Nephron progenitor cell (in vitro differentiated cells): ENCODE measurements around the gene PDIA4.

Experiments
- DNase-seq: peaks from one replicate; pipeline ENCODE4 v3.0.0; 2021
- H3K27ac Mint-ChIP-seq: 2 replicates; pipeline ENCODE4 v1.8.0; 2021; ENCODE audit warnings: mild to moderate bottlenecking, moderate library complexity, mixed read lengths
- H3K27me3 Mint-ChIP-seq: 2 replicates; pipeline ENCODE4 v1.8.0; 2021; ENCODE audit warnings: mild to moderate bottlenecking, low read depth, mixed read lengths; ENCODE audit not compliant: poor library complexity
- H3K36me3 Mint-ChIP-seq: 2 replicates; pipeline ENCODE4 v1.8.0; 2021; ENCODE audit warnings: low read depth, mixed read lengths
- H3K4me1 Mint-ChIP-seq: 2 replicates; pipeline ENCODE4 v1.8.0; 2021; ENCODE audit warnings: mixed read lengths
- H3K4me3 Mint-ChIP-seq: 2 replicates; pipeline ENCODE4 v1.8.0; 2021; ENCODE audit warnings: mild to moderate bottlenecking, moderate library complexity, mixed read lengths
- H3K9me3 Mint-ChIP-seq: 2 replicates; pipeline ENCODE4 v1.8.0; 2021; ENCODE audit warnings: mild to moderate bottlenecking, moderate library complexity, mixed read lengths
- TF ChIP-seq, protein P1 (sequence below): fragments of 200-600 bp; sonication (generic); IDR thresholded peaks from 2 replicates; pipeline ENCODE4 v1.5.0; 2021; ENCODE audit warnings: antibody characterized with exemption

Gene PDIA4

DNA sequence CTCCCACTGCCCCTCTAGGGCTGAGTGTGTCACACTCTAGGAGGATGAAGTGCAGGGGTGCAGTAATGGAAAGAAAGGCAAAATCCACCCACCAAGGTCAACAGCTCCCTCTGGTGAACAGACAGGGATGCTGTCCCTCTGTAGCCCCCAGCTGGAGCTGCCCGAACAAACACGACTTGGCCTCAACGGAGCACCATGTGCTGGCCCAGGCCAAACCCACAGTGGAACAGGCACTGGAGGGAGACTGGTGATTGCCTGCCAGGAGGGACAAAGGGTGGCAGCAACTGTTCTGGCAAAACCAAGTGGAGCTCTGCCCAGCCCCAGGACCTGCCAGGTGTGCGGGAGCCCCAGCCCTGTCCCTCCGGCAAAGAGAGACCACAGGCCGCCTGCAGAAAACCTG is 20.7 kb downstream of the PDIA4 start:
- Mint-ChIP-seq H3K27me3 (no peaks in the 10 kb centered on the region), H3K4me1 (no peaks in the 10 kb centered on the region), H3K4me3 (no peak overlapping the region), H3K27ac (no peak overlapping the region), H3K36me3 (peaks cover 65% of the 10 kb centered on the region), H3K9me3 (no peaks in the 10 kb centered on the region)
- DNase-seq = no peak
- TF ChIP-seq, protein P1, sequence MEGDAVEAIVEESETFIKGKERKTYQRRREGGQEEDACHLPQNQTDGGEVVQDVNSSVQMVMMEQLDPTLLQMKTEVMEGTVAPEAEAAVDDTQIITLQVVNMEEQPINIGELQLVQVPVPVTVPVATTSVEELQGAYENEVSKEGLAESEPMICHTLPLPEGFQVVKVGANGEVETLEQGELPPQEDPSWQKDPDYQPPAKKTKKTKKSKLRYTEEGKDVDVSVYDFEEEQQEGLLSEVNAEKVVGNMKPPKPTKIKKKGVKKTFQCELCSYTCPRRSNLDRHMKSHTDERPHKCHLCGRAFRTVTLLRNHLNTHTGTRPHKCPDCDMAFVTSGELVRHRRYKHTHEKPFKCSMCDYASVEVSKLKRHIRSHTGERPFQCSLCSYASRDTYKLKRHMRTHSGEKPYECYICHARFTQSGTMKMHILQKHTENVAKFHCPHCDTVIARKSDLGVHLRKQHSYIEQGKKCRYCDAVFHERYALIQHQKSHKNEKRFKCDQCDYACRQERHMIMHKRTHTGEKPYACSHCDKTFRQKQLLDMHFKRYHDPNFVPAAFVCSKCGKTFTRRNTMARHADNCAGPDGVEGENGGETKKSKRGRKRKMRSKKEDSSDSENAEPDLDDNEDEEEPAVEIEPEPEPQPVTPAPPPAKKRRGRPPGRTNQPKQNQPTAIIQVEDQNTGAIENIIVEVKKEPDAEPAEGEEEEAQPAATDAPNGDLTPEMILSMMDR = no peak

DNA sequence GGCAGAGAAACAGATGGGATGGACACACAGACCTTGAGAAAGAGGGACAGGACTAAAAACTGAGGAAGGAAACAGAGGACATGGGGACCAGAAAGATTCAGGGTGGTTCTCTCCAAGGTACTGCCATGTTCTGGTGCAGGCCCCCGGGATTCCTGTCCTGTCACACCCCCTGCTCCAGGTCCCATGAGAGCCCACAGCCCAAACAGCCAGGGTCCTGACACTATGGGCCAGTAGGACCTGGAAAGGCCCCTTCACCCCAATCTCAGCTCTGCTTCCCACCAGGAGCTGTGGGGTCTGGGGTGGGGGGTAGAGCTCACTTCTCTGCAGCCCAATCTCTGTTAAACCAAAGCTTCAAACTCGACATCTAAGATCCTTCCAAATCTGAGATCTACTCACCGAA is 21.2 kb downstream of the PDIA4 start:
- Mint-ChIP-seq H3K27ac (peak overlapping the region; percentile 53), H3K9me3 (no peaks in the 10 kb centered on the region), H3K4me1 (no peaks in the 10 kb centered on the region), H3K27me3 (no peaks in the 10 kb centered on the region), H3K4me3 (no peak overlapping the region), H3K36me3 (peaks cover 61% of the 10 kb centered on the region)
- no peak for DNase-seq
- TF ChIP-seq, protein P1 = no peak

DNA sequence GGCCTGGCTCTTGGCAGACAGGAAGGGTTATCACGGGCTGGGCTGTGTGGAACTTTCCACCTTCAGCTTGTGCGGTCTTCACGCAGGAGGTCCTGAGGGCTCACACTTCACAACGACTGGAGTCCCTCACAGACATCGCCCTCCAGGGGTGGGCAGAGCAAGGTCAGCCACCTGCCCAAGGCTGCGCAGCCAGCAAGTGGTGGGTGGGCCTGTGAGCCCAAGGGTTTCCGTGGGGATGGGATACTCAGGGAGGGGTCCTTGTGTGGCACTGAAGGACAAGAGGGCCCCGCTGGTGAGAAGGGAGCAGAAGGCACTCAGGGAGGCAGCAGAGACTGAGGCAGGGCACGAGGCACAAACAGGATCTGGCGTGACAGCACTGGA is 22.0 kb downstream of the PDIA4 start:
- TF ChIP-seq, protein P1 = no peak
- no peaks in the 10 kb centered on the region for H3K27me3 Mint-ChIP-seq
- no peaks in the 10 kb centered on the region for H3K4me1 Mint-ChIP-seq
- no peak for DNase-seq
- H3K4me3 Mint-ChIP-seq = no peak overlapping the region
- no peaks in the 10 kb centered on the region for H3K9me3 Mint-ChIP-seq
- H3K36me3 Mint-ChIP-seq = peaks cover 57% of the 10 kb centered on the region
- H3K27ac Mint-ChIP-seq = peak overlapping the region; percentile 78

DNA sequence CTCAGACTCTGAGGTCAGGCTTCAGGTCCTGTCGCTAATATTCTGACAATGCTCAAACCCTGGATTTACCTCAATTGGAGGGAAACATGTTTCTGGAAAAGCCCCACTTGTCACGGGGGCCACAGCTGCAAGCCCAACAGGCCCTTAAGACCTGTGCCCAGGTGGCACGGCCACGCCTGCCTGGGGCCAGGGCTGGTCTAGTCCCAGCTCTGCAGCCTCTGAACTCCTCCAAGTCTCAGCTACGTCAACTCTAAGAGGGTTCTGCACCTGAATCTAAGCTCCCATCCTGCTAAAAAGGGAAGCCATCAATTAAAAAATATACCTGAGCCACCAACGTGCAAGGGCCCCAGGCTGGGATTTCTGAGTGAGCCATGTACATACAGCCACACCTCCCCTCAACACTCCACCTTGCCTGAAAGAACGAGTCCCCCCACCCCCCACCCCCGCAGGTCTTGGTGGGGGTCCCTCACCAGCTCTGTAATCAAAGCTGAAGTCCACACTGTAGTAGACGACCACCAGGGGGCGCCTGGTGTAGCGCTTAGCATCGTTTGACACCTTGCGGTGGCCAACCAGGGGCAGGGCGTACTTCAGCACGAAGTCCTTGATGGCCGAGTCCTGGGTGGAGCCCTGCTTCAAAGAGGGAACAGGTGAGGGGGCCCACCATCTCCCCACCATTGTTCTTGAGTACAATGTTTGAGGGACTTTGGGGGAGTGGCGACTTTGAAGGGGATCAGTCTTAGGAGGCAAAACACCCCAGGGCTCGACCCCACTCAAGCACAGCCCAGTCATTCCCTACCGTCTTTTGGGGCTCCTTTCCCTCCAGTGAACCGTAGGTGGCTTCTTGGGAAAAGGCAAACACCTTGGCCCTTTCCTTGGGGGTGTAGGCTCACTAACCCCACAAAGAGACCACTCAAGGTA is 22.6 kb downstream of the PDIA4 start:
- TF ChIP-seq, protein P1 = peak; percentile 80
- no peak overlapping the region for H3K27ac Mint-ChIP-seq
- DNase-seq = peak; percentile 83
- H3K27me3 Mint-ChIP-seq = no peaks in the 10 kb centered on the region
- H3K9me3 Mint-ChIP-seq = no peaks in the 10 kb centered on the region
- H3K4me3 Mint-ChIP-seq = no peak overlapping the region
- no peaks in the 10 kb centered on the region for H3K4me1 Mint-ChIP-seq
- H3K36me3 Mint-ChIP-seq = peaks cover 51% of the 10 kb centered on the region

DNA sequence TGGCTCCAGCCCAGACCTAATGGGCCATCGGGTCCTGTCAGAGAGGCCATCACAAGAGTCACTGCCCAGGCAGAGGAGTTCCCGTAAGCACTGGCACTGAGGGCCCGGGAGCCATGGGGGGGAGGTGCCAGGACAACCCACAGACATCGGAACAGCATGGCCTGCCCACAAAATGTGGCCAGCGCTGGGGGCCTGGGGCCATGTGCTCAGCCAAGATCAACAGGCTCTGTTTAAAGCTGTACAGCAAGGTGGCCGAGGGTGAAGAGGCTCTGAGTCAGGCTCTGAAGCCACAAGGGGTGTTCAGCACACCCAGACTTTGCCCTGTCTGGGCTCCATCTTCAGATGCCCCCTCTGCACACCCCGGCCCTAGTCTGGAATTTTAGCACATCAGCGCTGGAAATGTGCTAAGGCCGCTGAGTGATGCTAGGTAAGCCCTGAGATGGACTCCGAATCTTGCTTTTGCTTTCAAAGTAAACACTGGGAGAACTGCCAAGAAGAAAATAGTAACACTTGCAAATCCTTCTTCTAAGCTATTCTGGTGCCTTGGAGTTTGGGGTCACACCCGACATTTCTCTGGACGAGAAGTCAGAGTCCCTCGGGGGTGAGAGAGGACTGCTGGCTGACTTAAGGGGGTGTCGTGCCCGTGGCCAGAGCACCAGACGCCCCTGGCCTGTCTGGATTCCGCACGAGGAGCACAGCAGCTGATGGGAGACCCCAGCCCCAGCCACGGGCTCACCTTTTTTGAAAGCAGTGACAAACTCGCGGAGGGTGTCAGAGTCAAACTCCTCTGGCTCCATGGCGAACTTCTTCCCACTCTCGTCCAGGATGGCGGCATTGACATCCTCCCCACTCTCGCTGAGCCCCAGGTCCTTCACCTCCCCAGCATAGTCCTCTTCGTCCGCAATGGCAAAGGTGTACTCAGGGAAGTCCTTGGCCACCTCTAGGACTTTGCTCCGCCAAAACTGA is 23.6 kb downstream of the PDIA4 start:
- Mint-ChIP-seq H3K36me3 (peaks cover 47% of the 10 kb centered on the region), H3K27ac (no peak overlapping the region), H3K27me3 (no peaks in the 10 kb centered on the region), H3K4me3 (no peak overlapping the region), H3K9me3 (no peaks in the 10 kb centered on the region), H3K4me1 (no peaks in the 10 kb centered on the region)
- TF ChIP-seq, protein P1 = no peak
- DNase-seq = no peak
